Measurements from ENCODE around the gene FYCO1. TPM values are rescaled to one million over a fixed set of nuclear protein-coding genes. Genes with fewer than 3 reads are reported as not detected.

Gene FYCO1
- total and polyA plus RNA-seq, 9 of the 15 experiments (the other 6 are each of a cell fraction or from before 2014, with no cell fraction given): 2.1 to 13.8 (median 7.4) TPM

GRCh38 chr3:45873638-45874037, 122.0 kb downstream of the FYCO1 start (continued):
- no peak for TF ChIP-seq HMGN3 (IDR thresholded peaks at IDR 0.05; ENCODE audit: borderline replicate concordance, extremely low read depth, insufficient read length, low read depth, low read length)

DNA sequence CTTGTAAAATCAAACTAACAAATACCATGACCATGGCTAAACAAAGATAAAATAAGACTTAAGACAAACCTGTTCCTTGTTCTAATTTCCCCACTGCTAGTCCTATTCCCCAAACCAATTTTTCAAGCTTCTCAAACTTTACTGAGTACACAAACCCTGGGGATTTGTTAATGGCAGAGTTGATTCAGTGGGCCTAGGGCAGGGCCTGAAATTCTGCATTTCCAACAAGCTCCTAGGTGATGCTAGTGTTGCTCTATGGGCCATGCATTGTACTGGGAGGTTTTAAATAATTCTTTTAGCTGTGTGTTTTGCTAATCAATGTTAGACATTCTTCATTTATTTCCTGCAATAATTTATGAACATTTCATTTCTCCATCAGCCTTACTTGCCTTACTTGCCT, 122.6 kb downstream of the FYCO1 start:
- Histone ChIP-seq H3K4me2 (ENCODE audit: insufficient read depth, low read length) (no peak overlapping the region), H2AFZ (ENCODE audit: low read depth, low read length) (no peak overlapping the region), H3K9me1 (ENCODE audit: control insufficient read depth, insufficient read depth, low read length) (no peaks in the 10 kb centered on the region), H4K20me1 (replicated peaks; ENCODE audit: control insufficient read depth, insufficient read depth, low read length) (no peaks in the 10 kb centered on the region), H3K4me1 (replicated peaks in 1 of 2; ENCODE audit: control insufficient read depth in 2 of 2, insufficient read depth in 2 of 2, low read length in 2 of 2) (peaks cover 0 to 4% of the 10 kb centered on the region in 2 experiments; a peak in 1 of 5 replicates), H3K27me3 (ENCODE audit: control insufficient read depth in 2 of 2, insufficient read depth in 2 of 2, low read length in 2 of 2) (peaks cover 0 to 14% of the 10 kb centered on the region in 2 experiments; a peak in 3 of 5 replicates), H3K9me3 (replicated peaks; ENCODE audit: control insufficient read depth, insufficient read depth, low read depth, low read length) (no peaks in the 10 kb centered on the region), H3K9ac (ENCODE audit: insufficient read depth in 1 of 2, low read depth in 2 of 2, low read length in 2 of 2) (no peak overlapping the region), H3K27ac (ENCODE audit: extremely low read depth, low read depth, low read length) (no peak overlapping the region), H3K79me2 (ENCODE audit: control insufficient read depth, insufficient read depth, low read length) (no peaks in the 10 kb centered on the region), H3K4me3 (no peak overlapping the region), H3K36me3 (ENCODE audit: control insufficient read depth, insufficient read depth, low read length) (no peaks in the 10 kb centered on the region)
- ChIA-PET POLR2A (interaction anchor here (0.5 kb wide), 1 partner anchor 881 kb away, joined by 4 read pairs; no protein-coding TSS in a partner anchor), CTCF (ENCODE audit: low intra/inter-chr PET ratio) (no interaction called here)
- no peak for FAIRE-seq
- DNase-seq (ENCODE audit: extremely low read depth in 1 of 4, low spot score in 3 of 4): no peak
- no peak for ATAC-seq
- BruUV-seq (replicated peaks): no TSS peak
- intact Hi-C loops (cut with micrococcal nuclease): no loop called here
- in situ Hi-C loops (cut with MboI): no loop called here
- TF ChIP-seq SMARCE1 (IDR thresholded peaks at IDR 0.05): no peak
- TF ChIP-seq TAF15 (IDR thresholded peaks at IDR 0.05; ENCODE audit: low read depth, low read length): no peak
- no peak for TF ChIP-seq THRB (CRISPR knock-in tag; conservative IDR thresholded peaks at IDR 0.05)
- no peak for TF ChIP-seq HBP1 (CRISPR knock-in tag; IDR thresholded peaks at IDR 0.05)
- TF ChIP-seq, protein P1, sequence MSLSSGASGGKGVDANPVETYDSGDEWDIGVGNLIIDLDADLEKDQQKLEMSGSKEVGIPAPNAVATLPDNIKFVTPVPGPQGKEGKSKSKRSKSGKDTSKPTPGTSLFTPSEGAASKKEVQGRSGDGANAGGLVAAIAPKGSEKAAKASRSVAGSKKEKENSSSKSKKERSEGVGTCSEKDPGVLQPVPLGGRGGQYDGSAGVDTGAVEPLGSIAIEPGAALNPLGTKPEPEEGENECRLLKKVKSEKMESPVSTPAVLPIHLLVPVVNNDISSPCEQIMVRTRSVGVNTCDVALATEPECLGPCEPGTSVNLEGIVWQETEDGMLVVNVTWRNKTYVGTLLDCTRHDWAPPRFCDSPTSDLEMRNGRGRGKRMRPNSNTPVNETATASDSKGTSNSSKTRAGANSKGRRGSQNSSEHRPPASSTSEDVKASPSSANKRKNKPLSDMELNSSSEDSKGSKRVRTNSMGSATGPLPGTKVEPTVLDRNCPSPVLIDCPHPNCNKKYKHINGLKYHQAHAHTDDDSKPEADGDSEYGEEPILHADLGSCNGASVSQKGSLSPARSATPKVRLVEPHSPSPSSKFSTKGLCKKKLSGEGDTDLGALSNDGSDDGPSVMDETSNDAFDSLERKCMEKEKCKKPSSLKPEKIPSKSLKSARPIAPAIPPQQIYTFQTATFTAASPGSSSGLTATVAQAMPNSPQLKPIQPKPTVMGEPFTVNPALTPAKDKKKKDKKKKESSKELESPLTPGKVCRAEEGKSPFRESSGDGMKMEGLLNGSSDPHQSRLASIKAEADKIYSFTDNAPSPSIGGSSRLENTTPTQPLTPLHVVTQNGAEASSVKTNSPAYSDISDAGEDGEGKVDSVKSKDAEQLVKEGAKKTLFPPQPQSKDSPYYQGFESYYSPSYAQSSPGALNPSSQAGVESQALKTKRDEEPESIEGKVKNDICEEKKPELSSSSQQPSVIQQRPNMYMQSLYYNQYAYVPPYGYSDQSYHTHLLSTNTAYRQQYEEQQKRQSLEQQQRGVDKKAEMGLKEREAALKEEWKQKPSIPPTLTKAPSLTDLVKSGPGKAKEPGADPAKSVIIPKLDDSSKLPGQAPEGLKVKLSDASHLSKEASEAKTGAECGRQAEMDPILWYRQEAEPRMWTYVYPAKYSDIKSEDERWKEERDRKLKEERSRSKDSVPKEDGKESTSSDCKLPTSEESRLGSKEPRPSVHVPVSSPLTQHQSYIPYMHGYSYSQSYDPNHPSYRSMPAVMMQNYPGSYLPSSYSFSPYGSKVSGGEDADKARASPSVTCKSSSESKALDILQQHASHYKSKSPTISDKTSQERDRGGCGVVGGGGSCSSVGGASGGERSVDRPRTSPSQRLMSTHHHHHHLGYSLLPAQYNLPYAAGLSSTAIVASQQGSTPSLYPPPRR (CRISPR knock-in tag; IDR thresholded peaks at IDR 0.05; ENCODE audit: borderline replicate concordance): no peak
- no peak for TF ChIP-seq ELK3 (CRISPR knock-in tag; IDR thresholded peaks at IDR 0.05)
- no peak for TF ChIP-seq RBM17 (IDR thresholded peaks at IDR 0.05; ENCODE audit: borderline replicate concordance, low read depth, low read length)
- TF ChIP-seq ESRRA (IDR thresholded peaks at IDR 0.05; ENCODE audit: borderline replicate concordance, low read depth): no peak
- TF ChIP-seq, protein P2, sequence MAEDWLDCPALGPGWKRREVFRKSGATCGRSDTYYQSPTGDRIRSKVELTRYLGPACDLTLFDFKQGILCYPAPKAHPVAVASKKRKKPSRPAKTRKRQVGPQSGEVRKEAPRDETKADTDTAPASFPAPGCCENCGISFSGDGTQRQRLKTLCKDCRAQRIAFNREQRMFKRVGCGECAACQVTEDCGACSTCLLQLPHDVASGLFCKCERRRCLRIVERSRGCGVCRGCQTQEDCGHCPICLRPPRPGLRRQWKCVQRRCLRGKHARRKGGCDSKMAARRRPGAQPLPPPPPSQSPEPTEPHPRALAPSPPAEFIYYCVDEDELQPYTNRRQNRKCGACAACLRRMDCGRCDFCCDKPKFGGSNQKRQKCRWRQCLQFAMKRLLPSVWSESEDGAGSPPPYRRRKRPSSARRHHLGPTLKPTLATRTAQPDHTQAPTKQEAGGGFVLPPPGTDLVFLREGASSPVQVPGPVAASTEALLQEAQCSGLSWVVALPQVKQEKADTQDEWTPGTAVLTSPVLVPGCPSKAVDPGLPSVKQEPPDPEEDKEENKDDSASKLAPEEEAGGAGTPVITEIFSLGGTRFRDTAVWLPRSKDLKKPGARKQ (CRISPR knock-in tag; IDR thresholded peaks at IDR 0.05): no peak

Measured in K562 (cell line).